DMS153 (cell line): Measurements from ENCODE around the gene SRBD1.

Experiments
- DNase-seq: peaks from one replicate; lab custom pipeline; 2025; lab: John Stamatoyannopoulos, UW

The SRBD1 gene

DNA sequence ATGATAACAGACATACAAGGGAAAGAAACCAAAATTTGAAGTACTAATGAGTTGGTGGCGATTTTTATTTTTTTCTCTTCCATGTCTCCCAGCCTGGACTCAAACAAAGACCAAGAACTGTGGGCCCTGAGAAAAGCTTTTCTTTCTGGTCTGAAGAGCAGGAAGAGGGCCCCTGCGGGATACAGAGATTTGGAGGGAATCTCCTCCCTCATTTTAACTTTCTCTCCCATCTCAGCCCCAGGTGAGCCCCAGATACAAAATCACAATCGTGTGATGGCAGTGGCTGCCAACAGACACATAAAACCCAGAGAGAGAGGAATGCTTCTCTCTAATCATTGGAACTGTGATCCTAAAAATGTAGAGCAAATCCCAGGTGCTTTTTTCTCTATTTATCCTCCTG, 20.9 kb upstream of the SRBD1 start:
- no peak for DNase-seq

DNA sequence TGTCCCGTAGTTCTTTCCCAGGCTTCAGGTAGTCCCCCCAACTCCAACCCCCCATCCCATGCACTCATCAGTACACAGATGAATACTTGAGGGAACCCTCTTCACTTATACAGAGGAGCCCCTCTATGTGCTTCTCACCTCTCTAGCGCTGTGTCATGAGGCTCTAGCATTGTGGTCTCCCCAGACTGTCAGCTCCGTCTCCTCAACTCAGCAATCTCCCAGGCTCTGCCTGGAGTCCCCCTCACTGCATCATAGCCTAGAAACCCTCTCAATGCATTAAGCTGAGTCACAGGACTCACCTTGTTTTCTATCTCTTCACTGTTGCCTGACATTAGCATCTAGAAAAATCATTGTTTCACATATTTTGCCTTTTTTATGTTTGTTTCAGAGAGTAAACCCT, 20.3 kb upstream of the SRBD1 start:
- no peak for DNase-seq

DNA sequence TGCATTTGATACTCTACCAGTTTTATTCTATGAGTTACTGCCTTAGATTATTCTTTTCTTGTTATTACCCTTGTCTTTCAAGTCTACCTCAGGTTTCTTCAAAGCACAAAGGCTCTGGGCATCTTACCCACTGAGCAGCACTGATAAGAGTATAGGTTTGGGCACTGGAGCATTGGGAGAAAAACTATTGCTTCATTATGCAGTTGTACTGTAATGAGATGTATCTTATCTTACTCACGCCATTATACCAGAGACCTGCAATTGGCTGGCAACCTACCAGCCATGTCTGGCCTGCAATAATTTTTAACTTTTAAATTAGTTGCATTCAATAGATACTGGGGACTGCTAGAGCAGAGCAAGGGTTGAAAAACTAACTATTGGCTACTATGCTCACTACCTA, 18.9 kb upstream of the SRBD1 start:
- DNase-seq, result no peak

DNA sequence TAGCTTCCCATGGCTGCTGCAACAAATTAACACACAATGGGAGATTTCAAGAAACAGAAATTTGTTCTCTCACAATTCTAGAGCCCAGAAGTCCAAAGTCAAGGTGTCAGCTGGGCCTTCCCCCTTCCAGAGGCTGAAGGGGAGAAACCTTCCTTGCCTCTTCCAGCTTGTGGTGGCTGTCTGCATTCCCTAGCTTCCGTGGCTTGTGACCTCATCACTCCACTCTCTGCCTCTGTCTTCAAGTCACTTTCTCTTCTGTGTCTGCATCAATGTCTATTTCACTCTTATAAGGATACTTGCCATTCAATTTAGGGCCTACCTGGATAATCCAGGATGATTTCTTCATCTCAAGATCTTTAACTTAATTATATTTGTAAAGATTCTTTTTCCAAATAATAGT, 16.8 kb upstream of the SRBD1 start:
- no peak for DNase-seq

DNA sequence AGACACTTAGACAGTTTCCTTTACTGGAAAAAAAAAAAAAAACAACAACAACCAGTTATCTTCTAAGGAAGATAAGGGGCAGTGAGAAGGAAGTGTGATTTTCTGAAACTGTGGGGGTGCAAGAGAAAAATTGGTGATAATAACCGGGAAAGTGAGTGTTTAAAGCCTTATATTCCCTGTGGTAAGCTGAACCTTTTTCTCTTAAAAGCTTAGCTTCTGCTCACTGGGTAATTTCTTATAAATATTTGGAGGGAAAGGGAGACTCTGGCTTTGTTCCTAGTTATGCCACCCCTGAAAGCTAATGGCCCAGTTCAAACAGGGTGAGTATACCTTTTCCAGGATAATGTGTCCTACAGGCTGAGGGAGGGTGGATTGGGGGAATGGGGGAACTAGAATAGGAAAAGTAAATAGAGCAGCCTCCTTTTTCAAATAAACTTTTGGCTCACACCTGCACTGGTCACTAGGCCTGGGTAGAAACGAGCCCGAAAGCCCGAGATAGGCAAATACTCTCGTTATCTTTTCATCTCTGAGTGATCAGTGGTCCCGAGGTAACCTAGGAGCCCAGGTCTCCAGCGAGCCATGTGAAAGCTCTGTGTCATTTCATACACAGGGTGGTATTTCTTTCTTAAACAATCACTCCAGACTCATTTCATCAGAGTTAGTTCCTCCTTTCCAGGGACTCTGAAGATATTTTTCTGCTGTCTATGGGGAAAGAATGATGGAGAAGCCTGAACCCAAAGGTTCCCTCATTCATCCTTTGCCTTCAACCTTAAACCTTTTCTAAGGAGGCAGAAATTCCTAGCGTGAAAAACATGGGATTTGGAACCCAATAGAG, 15.5 kb upstream of the SRBD1 start:
- peak; percentile 74 for DNase-seq

DNA sequence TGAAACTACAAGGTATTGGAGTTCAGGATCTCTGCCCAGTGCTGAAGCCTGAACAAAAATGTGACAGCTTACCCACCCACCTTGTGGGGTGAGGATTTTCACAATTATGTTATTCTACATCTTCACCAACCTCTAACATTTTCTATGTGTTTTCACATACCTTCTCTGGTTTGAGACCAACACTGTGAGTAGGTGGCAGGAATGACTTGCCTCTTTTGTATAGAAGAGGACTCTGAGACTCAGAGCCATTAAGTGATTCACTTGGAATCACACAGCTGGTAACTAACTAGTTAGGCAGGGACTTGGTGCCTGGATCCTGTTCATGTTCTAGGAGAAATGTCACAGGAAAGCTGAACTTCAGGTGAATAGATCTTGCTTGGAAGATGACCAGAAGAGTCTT, 14.8 kb upstream of the SRBD1 start:
- DNase-seq, result no peak

DNA sequence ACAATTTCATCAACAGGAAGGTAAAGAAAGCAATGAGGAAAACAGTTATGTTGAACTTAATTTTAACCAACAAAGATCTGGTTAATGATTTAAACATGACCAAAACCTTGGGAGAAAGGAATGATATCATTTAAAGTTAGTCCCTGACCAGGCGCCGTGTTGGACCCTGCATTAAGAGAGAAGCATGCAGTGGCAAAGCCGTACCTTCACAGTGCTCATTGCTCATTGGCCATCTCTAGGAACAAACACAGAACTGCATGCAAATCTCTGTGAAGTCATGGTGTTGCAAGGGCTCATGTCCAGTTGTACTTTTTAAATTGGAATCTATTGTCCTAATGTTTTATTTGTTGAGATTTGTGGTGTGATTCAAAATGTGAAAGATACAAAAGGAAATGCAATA, 12.0 kb upstream of the SRBD1 start:
- DNase-seq, result no peak

DNA sequence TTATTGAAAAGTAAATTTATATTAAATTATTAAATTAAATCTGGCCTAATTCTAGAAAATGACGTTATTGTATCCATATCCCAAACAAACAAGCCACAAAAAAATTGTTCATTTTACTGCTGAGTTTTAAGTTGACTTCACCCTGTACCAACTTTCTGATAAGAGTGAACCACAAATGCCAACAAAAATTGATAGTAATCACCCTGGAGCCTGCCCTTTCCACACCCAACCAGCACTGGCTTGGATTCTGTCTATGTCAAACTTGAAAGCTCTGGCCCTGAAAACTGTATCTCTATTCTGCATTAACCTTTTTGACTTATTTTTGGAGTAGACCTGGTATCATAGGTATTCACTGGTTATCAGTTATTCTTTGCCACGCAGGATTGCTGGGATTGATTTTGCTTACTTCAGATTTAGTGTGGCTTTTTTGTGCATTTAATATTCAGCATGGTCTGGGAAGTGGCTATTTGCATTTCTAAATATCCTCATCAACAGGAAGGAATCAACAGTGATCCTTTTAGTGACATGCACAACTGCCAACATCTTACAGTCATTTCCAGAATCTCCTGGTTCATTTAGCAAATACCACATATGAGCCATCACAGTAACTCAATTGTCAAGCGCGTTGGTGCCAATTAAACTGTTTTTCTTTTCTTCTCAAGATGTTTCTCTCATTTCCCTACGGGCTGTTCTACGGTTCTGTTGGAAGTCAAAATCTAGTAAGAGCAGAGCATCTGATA, 11.4 kb upstream of the SRBD1 start:
- no peak for DNase-seq

DNA sequence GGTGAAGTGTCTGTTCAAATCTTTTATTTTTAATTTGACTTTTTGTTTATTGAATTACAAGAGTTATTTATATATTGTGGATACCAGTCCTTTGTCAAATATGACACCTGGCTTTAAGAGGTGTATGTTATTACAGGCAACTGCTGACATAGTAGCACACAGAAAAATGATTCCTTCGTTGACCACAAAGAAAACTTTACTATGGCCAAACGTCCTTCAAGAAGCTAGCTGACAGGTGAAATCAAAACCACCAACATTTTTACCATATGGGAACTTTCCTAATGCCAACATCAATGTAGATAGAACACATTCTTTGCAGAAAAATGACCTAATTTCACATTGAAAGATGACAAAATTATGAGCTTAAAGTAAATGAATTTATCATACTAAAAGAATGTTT, 6.4 kb upstream of the SRBD1 start:
- DNase-seq, result no peak

DNA sequence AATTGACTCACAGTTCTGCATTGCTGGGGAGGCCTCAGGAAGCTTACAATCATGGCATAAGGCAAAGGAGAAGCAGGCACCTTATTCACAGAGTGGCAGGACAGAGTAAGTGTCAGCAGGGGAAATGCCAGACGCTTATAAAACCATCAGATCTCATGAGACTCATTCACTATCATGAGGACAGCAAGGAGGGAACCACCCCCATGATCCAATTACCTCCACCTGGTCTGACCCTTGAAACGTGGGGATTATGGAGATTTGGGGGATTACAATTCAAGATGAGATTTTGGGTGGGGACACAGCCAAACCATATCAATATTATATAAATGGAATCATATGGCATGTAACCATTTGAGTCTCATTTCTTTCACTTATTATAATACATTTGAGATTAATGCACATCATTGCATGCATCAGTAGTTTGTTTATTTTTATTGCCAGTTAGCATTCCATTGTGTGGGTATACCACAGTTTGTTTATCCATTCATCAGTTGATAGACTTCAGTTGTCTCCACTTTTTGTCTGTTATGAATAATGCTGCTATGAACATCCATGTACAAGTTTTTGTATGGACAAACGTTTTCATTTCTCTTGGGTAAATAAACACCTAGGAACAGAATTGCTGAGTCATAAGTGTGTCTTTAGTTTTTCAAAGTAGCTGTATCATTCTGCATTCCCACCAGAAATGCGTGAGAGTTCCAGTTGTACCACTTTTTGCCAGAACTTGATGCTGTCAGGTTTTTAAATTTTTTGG, 5.8 kb upstream of the SRBD1 start:
- DNase-seq, result no peak

DNA sequence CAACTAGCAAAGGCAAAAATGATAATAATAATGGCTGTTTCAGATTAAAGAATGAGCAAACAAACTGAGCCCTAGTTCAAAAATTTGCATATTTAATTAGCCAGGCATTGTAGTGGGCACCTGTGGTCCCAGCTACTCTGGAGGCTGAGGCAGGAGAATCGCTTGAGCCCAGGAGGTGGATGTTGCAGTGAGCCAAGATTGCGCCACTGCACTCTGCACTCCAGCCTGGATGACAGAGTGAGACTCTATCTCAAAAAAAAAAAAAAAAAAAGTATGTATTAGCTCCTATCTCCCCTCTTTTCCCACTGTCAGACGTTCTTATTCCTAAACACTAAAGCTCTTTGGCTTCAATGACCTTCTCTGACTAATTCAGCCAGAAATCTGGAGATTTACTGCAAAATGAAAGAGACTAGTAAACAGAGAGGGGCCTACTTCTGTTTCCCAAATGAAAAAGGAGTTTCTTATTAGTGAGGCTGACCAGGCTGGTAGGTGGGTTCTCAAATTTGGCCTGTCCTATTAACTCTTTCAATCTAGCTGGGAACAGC, 3.9 kb upstream of the SRBD1 start:
- DNase-seq, result no peak

DNA sequence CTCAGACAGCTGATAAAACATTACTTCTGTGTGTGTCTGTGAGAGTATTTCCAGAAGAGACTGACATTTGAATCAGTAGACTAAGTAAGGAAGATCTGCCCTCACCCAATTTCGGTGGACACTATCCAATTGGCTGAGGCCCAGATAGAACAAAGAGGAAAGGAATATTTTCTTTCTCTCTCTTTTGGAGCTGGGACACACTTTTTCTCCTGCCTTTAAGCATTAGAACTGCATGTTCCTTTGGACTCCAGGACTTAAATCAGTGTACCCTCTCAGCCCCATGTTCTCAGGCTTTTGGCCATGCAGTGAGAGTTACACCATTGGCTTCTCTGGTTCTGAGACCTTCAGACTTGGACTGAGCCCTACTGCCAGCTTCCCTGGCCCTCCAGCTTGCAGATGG, 3.3 kb upstream of the SRBD1 start:
- no peak for DNase-seq

DNA sequence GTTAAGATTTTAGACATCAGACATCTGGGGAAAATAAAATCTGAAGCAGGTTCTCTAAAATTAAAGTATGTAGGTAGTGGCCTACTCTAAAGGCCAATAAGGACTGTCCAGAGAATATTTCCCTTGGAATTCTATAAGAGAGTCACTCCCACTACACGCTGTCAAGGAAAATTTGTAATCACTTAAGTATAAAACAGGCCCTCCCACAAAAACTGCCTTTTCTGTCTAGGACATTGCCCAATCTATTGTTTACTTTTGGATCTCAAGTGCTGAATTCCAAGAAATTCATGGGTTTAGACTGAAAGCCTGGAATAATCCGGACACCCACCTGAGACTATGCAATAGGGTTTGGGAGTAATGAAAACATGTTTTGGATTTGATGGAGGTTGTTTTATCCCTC, 1.7 kb upstream of the SRBD1 start:
- DNase-seq, result no peak

DNA sequence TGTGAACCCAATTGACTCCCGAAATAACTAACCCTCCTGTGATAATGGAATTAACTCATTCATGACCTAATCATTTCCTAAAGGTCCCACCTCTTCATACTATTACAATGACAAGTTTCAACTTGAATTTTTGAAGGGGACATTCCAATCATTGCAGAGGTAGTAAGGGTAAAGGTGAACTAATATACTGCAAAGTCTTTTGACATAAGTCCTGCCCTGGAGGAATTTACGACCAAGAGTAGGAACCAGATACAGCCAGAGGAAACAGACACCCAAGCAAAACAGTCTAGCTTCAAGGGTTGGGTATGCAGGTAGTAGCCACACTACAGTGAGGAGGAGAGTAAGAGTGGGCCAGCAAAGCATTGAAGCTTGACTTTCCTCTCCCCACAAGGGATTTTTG, 1.2 kb upstream of the SRBD1 start:
- DNase-seq, result no peak

DNA sequence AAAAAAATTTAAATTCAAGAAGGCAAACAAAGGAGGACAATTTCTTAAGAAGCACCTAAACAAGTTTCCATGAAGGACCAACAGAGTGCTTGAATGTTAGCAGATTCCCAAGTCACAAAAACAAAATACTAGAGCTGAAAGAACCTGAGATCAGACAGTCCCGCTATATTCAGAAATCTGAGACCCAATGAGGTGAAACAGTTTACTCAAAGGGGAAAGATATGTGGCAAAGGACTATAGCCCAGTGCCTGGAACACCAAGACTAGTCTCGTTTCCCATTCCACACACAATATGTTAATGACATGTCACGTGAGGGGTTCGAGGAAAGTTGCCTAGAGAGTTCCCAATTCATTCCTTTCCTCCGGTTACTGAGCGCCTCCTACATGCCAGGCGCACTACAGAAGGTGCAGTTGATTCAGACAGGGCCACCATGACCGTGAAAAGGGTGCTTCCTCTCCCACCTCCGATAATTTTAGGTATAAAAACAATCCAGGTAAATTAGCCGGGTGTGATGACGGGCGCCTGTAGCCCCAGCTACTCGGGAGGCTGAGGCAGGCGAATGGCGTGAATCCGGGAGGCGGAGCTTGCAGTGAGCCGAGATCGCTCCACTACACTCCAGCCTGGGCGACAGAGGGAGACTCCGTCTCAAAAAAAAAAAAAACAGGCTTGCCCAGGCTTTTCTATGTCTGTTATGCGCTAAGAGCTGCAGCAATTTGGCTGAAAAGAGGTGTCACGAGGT, 617 bp downstream of the SRBD1 start:
- peak; percentile 60 for DNase-seq

DNA sequence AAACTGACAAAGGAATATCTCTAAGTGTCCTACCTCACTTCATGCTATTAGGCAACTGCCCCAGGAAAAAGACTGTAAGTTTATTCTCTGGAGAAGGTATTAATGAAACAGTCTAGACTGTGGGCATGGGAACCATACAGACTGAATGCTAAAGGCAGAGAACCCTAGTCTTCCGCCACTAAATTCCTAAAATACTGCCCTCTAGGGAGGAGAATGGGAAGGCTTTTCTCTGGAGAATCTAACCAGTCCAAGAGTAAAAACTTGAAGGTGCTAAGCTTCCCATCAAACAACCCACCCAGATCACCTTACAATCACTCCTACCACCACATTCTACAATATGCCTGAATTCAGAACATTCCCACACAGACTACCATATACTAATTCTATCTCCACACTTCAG, 3.4 kb downstream of the SRBD1 start:
- DNase-seq, result no peak

DNA sequence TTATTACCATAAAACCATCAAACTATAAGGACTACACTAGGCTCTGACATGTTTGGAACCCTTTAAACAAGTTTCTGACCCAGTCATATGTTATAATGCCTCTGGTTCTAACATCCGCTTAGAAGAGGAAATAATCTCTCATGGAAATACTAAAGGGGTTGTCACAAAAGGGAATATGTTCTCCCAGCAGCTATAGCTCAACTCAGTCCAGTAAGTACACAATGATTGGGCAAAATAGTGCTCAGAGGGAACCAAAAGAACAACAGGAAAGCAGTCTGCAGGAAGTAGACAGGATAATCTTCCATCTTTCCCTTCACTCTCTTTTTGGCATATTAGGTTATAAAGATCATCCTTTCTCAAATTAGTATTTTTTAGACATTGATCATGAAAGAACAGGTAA, 4.3 kb downstream of the SRBD1 start:
- DNase-seq, result peak; percentile 72

DNA sequence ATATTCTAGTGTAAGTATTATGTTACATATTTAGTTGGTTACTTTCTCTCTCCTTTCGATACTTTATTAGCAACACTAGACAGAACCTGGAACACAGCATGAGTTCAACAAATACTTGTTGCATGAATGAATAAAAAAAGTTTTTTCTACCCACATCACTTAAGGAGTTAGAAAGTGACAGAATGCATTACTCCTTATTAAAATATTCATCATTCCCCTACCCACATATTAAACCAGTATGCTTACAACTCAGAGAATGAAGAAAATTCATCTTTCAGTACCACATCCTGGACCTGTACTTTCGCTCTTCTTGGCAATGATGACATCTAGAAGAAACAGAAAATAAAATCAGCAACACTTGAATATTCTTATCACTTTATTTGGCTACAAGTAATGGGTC, 6.0 kb downstream of the SRBD1 start:
- no peak for DNase-seq

DNA sequence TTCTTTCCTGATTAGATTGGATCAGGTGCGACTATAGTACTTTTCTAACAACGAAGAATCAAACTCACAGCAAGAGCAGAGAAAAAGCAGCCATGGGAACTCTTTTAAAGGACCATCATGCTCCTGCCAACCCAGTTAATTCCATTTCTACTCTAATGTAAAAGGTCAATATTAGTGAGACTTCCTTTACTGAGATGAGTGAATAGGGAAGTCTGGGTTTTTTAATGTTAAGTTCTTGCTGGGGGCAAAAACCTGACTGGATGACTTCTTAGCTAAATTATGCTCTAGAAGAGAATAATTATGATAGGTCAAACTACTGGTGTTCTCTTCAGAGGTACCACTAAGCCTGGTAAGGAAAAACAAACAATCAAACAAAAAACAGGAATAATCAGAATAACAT, 8.4 kb downstream of the SRBD1 start:
- no peak for DNase-seq

DNA sequence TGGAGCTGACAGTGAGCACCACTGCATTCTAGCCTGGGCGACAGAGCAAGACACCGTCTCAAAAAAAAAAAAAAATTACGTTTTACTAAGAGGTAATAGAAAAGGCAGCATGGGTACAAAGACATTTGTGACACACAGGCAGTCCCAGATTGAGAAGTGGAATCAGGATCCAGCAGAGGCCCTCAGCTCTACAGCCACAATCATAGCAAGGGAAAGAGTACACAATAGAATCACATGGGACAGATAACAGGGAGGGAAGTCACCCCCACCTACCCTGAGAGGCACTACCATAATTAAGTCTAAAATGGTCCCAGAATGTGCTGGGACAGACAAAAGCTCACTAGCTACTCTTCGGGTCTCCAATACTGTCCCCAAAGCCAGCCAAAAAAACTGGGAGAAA, 12.5 kb downstream of the SRBD1 start:
- no peak for DNase-seq

DNA sequence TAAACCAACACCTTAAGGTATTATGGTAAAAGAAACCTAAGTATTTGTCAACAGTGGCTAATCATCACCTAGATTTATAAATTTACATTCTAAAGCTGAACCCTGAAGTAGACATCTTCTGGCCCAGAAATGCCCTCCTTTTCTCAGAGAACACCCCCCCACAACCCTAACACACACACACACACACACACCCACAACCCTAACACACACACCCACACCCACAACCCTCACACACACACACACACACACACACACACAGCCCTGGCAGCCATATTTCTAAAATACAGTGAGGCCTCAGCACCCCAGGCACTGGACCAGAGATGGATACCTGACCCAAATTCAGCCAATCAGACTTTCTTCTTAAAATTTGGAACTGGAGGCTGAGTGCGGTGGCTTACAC, 14.3 kb downstream of the SRBD1 start:
- DNase-seq, result no peak
